ENCODE measurements around the gene OR2J2. TPM values are rescaled to one million over a fixed set of nuclear protein-coding genes. Genes with fewer than 3 reads are reported as not detected.
A peak's percentile ranks its signal among the peaks of the same experiment; 100 is the strongest.

Gene OR2J2
- total and polyA plus RNA-seq, 2 of the 13 experiments (the other 11 are each of a cell fraction or from before 2014, with no cell fraction given): 0.36 TPM; not detected in 1

- TF ChIP-seq ZSCAN5A (CRISPR knock-in tag; IDR thresholded peaks at IDR 0.05; ENCODE audit: borderline replicate concordance): no peak
- no peak for TF ChIP-seq SOX13 (IDR thresholded peaks at IDR 0.05)
- peak in 1 of 2 experiments; percentile 34; a peak in 1 of 4 replicates for TF ChIP-seq SOX13 (CRISPR knock-in tag; conservative IDR thresholded peaks at IDR 0.05 in 1 of 2, IDR thresholded peaks at IDR 0.05 in 1 of 2)
- 0 out of 2 replicates have a peak, but pooled peaks have one; percentile 43 for TF ChIP-seq ZNF280D (CRISPR knock-in tag; IDR thresholded peaks at IDR 0.05)
- no peak for TF ChIP-seq ZEB1 (IDR thresholded peaks at IDR 0.05; ENCODE audit: insufficient replicate concordance, low read depth)
- TF ChIP-seq ARNT (IDR thresholded peaks at IDR 0.05): no peak
- no peak for TF ChIP-seq SP1 (IDR thresholded peaks at IDR 0.05)
- TF ChIP-seq SP1 (CRISPR knock-in tag; IDR thresholded peaks at IDR 0.05): no peak
- TF ChIP-seq ZNF761 (CRISPR knock-in tag; conservative IDR thresholded peaks at IDR 0.05): no peak
- no peak for TF ChIP-seq ZNF558 (CRISPR knock-in tag; IDR thresholded peaks at IDR 0.05; ENCODE audit: borderline replicate concordance)
- peak; percentile 56; the same call in 1 of the 2 replicates for TF ChIP-seq THRA (CRISPR knock-in tag; IDR thresholded peaks at IDR 0.05; ENCODE audit: borderline replicate concordance)
- no peak for TF ChIP-seq ZFP1 (CRISPR knock-in tag; IDR thresholded peaks at IDR 0.05)
- no peak for TF ChIP-seq FOXK2 (IDR thresholded peaks at IDR 0.05)
- TF ChIP-seq MBD4 (IDR thresholded peaks at IDR 0.05; ENCODE audit: borderline replicate concordance, low read length): no peak
- TF ChIP-seq WIZ (CRISPR knock-in tag; IDR thresholded peaks at IDR 0.05): no peak
- TF ChIP-seq AKAP8 (CRISPR knock-in tag; IDR thresholded peaks at IDR 0.05): no peak
- no peak for TF ChIP-seq ZSCAN9 (CRISPR knock-in tag; IDR thresholded peaks at IDR 0.05; ENCODE audit: borderline replicate concordance)
- TF ChIP-seq NFYB (CRISPR knock-in tag; IDR thresholded peaks at IDR 0.05): no peak
- no peak for TF ChIP-seq TEAD3 (CRISPR knock-in tag; optimal IDR thresholded peaks at IDR 0.05; ENCODE audit: borderline replicate concordance)
- peak; percentile 36; the same call in 1 of the 2 replicates for TF ChIP-seq NCOR1 (IDR thresholded peaks at IDR 0.05; ENCODE audit: borderline replicate concordance, low read length)
- TF ChIP-seq ZNF121 (CRISPR knock-in tag; IDR thresholded peaks at IDR 0.05): no peak
- TF ChIP-seq ZNF772 (CRISPR knock-in tag; IDR thresholded peaks at IDR 0.05): no peak
- no peak for TF ChIP-seq POGK (CRISPR knock-in tag; conservative IDR thresholded peaks at IDR 0.05)
- no peak for TF ChIP-seq KDM4B (CRISPR knock-in tag; IDR thresholded peaks at IDR 0.05)
- no peak for TF ChIP-seq POLR2AphosphoS5 (IDR thresholded peaks at IDR 0.05; ENCODE audit: low read depth, low read length)
- TF ChIP-seq FOXM1 (CRISPR knock-in tag; IDR thresholded peaks at IDR 0.05): no peak
Measured at GRCh38 chr6:29216528-29216927, 45.8 kb downstream of the OR2J2 start (continued).
